Measurements from ENCODE around the gene C1orf216. TPM values are rescaled to one million over a fixed set of nuclear protein-coding genes. Genes with fewer than 3 reads are reported as not detected.

Gene C1orf216
- total RNA-seq, 1 donor from 2014 or later: 9.8 TPM

Other genes starting within 250 kb of the C1orf216 start
- gene KIAA0319L, start 161.5 kb downstream of the C1orf216 start, total RNA-seq: 77.9 TPM
- gene NCDN, start 161.1 kb downstream of the C1orf216 start, total RNA-seq: 24.5 TPM
- 0.37 TPM for gene TFAP2E, start 145.6 kb downstream of the C1orf216 start, total RNA-seq
- 37.7 TPM for gene PSMB2, start 77.4 kb downstream of the C1orf216 start, total RNA-seq
- gene CLSPN, start 51.1 kb upstream of the C1orf216 start, total RNA-seq: 0.59 TPM
- 19.0 TPM for gene AGO4, start 89.1 kb upstream of the C1orf216 start, total RNA-seq
- gene AGO1, start 164.3 kb upstream of the C1orf216 start, total RNA-seq: 20.3 TPM
- 14.2 TPM for gene AGO3, start 212.2 kb upstream of the C1orf216 start, total RNA-seq